Measurements from ENCODE around the gene CDC6.

Gene CDC6

GRCh38 chr17:40265337-40265736 lies 22.3 kb upstream of the CDC6 start:
- Histone ChIP-seq H2AK5ac (ENCODE audit: low read length, severe bottlenecking) (no peak overlapping the region), H4K91ac (ENCODE audit: low read length) (no peak overlapping the region), H4K8ac (ENCODE audit: low read length) (no peak overlapping the region), H3K9me3 (ENCODE audit: control insufficient read depth, low read length) (no peaks in the 10 kb centered on the region), H3K79me1 (replicated peaks; ENCODE audit: low read length, poor library complexity, severe bottlenecking) (peaks cover 42% of the 10 kb centered on the region), H3K4me2 (ENCODE audit: low read length, poor library complexity, severe bottlenecking) (no peak overlapping the region), H3K27ac (ENCODE audit: low read length, poor library complexity, severe bottlenecking) (no peak overlapping the region), H3K18ac (ENCODE audit: low read depth in 1 of 2, low read length in 2 of 2) (no peak overlapping the region), H3K36me3 (ENCODE audit: control insufficient read depth in 1 of 2, insufficient read depth in 2 of 2, low read depth in 1 of 2, low read length in 2 of 2) (peaks cover 51 to 77% of the 10 kb centered on the region in 2 experiments), H3K14ac (ENCODE audit: low read length in 2 of 2) (no peak overlapping the region), H2BK5ac (ENCODE audit: low read depth, low read length, poor library complexity, severe bottlenecking) (no peak overlapping the region), H2BK120ac (ENCODE audit: low read depth, low read length) (no peak overlapping the region), H3K23ac (ENCODE audit: low read length in 2 of 2) (no peak overlapping the region), H2BK12ac (ENCODE audit: low read length in 2 of 2) (no peak overlapping the region), H2AFZ (ENCODE audit: low read depth, low read length) (no peak overlapping the region), H3K4me1 (ENCODE audit: control insufficient read depth, insufficient read depth, low read depth, low read length) (peaks cover 1% of the 10 kb centered on the region), H3K4me3 (ENCODE audit: insufficient read depth in 1 of 2, low read depth in 1 of 2, low read length in 2 of 2) (no peak overlapping the region), H3K27me3 (ENCODE audit: control insufficient read depth in 1 of 2, insufficient read depth in 1 of 2, low read length in 2 of 2) (no peaks in the 10 kb centered on the region), H3K9ac (ENCODE audit: low read length) (no peak overlapping the region), H2BK15ac (ENCODE audit: low read depth, poor library complexity, severe bottlenecking) (no peak overlapping the region), H3K4ac (ENCODE audit: low read depth in 1 of 2, low read length in 2 of 2) (no peak overlapping the region)
- 98% methylated on average over 5 of the region's 5 CpGs for WGBS
- DNase-seq, result no peak

- no peak overlapping the region for H3K18ac ChIP-seq (ENCODE audit: low read depth in 1 of 2, low read length in 2 of 2)
- no peak overlapping the region for H3K23ac ChIP-seq (ENCODE audit: low read length in 2 of 2)
- H4K91ac ChIP-seq (ENCODE audit: low read length), result no peak overlapping the region
- H3K9ac ChIP-seq (ENCODE audit: low read length), result no peak overlapping the region
- H4K8ac ChIP-seq (ENCODE audit: low read length), result no peak overlapping the region
- no peak overlapping the region for H3K14ac ChIP-seq (ENCODE audit: low read length in 2 of 2)
- H2AK5ac ChIP-seq (ENCODE audit: low read length, severe bottlenecking), result no peak overlapping the region
- peaks cover 45 to 79% of the 10 kb centered on the region in 2 experiments for H3K36me3 ChIP-seq (ENCODE audit: control insufficient read depth in 1 of 2, insufficient read depth in 2 of 2, low read depth in 1 of 2, low read length in 2 of 2)
- DNase-seq, result no peak
- H2BK120ac ChIP-seq (ENCODE audit: low read depth, low read length), result no peak overlapping the region
- no peak overlapping the region for H2AFZ ChIP-seq (ENCODE audit: low read depth, low read length)
- no peak overlapping the region for H2BK5ac ChIP-seq (ENCODE audit: low read depth, low read length, poor library complexity, severe bottlenecking)
- no peak overlapping the region for H3K4ac ChIP-seq (ENCODE audit: low read depth in 1 of 2, low read length in 2 of 2)
- peaks cover 1% of the 10 kb centered on the region for H3K4me1 ChIP-seq (ENCODE audit: control insufficient read depth, insufficient read depth, low read depth, low read length)
- no peak overlapping the region for H3K27ac ChIP-seq (ENCODE audit: low read length, poor library complexity, severe bottlenecking)
- H3K27me3 ChIP-seq (ENCODE audit: control insufficient read depth in 1 of 2, insufficient read depth in 1 of 2, low read length in 2 of 2), result no peaks in the 10 kb centered on the region
- no peak overlapping the region for H3K4me3 ChIP-seq (ENCODE audit: insufficient read depth in 1 of 2, low read depth in 1 of 2, low read length in 2 of 2)
- H3K4me2 ChIP-seq (ENCODE audit: low read length, poor library complexity, severe bottlenecking), result no peak overlapping the region
- peaks cover 39% of the 10 kb centered on the region for H3K79me1 ChIP-seq (replicated peaks; ENCODE audit: low read length, poor library complexity, severe bottlenecking)
- no peaks in the 10 kb centered on the region for H3K9me3 ChIP-seq (ENCODE audit: control insufficient read depth, low read length)
- 97% methylated on average over 6 of the region's 6 CpGs for WGBS
- no peak overlapping the region for H2BK15ac ChIP-seq (ENCODE audit: low read depth, poor library complexity, severe bottlenecking)
- no peak overlapping the region for H2BK12ac ChIP-seq (ENCODE audit: low read length in 2 of 2)
Measured at GRCh38 chr17:40266882-40267281, 20.8 kb upstream of the CDC6 start.

- no peak overlapping the region for H3K4me3 ChIP-seq (ENCODE audit: insufficient read depth in 1 of 2, low read depth in 1 of 2, low read length in 2 of 2)
- H2BK120ac ChIP-seq (ENCODE audit: low read depth, low read length), result no peak overlapping the region
- H3K27me3 ChIP-seq (ENCODE audit: control insufficient read depth in 1 of 2, insufficient read depth in 1 of 2, low read length in 2 of 2), result no peaks in the 10 kb centered on the region
- no peak overlapping the region for H4K8ac ChIP-seq (ENCODE audit: low read length)
- H4K91ac ChIP-seq (ENCODE audit: low read length), result no peak overlapping the region
- no peak overlapping the region for H2AK5ac ChIP-seq (ENCODE audit: low read length, severe bottlenecking)
- H3K4ac ChIP-seq (ENCODE audit: low read depth in 1 of 2, low read length in 2 of 2), result no peak overlapping the region
- no peak overlapping the region for H3K18ac ChIP-seq (ENCODE audit: low read depth in 1 of 2, low read length in 2 of 2)
- H3K27ac ChIP-seq (ENCODE audit: low read length, poor library complexity, severe bottlenecking), result no peak overlapping the region
- no peak overlapping the region for H3K4me2 ChIP-seq (ENCODE audit: low read length, poor library complexity, severe bottlenecking)
- WGBS, result 100% methylated on average over 2 of the region's 2 CpGs
- no peak overlapping the region for H2BK15ac ChIP-seq (ENCODE audit: low read depth, poor library complexity, severe bottlenecking)
- no peak overlapping the region for H3K14ac ChIP-seq (ENCODE audit: low read length in 2 of 2)
- H3K36me3 ChIP-seq (ENCODE audit: control insufficient read depth in 1 of 2, insufficient read depth in 2 of 2, low read depth in 1 of 2, low read length in 2 of 2), result peaks cover 42 to 75% of the 10 kb centered on the region in 2 experiments
- peaks cover 35% of the 10 kb centered on the region for H3K79me1 ChIP-seq (replicated peaks; ENCODE audit: low read length, poor library complexity, severe bottlenecking)
- DNase-seq, result no peak
- H3K9me3 ChIP-seq (ENCODE audit: control insufficient read depth, low read length), result no peaks in the 10 kb centered on the region
- H3K23ac ChIP-seq (ENCODE audit: low read length in 2 of 2), result no peak overlapping the region
- no peak overlapping the region for H2AFZ ChIP-seq (ENCODE audit: low read depth, low read length)
- no peak overlapping the region for H3K9ac ChIP-seq (ENCODE audit: low read length)
- H2BK12ac ChIP-seq (ENCODE audit: low read length in 2 of 2), result no peak overlapping the region
- peaks cover 1% of the 10 kb centered on the region for H3K4me1 ChIP-seq (ENCODE audit: control insufficient read depth, insufficient read depth, low read depth, low read length)
- H2BK5ac ChIP-seq (ENCODE audit: low read depth, low read length, poor library complexity, severe bottlenecking), result no peak overlapping the region
Measured at GRCh38 chr17:40268141-40268712, 19.5 kb upstream of the CDC6 start.

GRCh38 chr17:40278414-40278813 lies 9.3 kb upstream of the CDC6 start:
- H4K91ac ChIP-seq (ENCODE audit: low read length), result no peak overlapping the region
- H3K4me3 ChIP-seq (ENCODE audit: insufficient read depth in 1 of 2, low read depth in 1 of 2, low read length in 2 of 2), result no peak overlapping the region
- H3K9me3 ChIP-seq (ENCODE audit: control insufficient read depth, low read length), result no peaks in the 10 kb centered on the region
- no peak overlapping the region for H2AFZ ChIP-seq (ENCODE audit: low read depth, low read length)
- H3K27ac ChIP-seq (ENCODE audit: low read length, poor library complexity, severe bottlenecking), result no peak overlapping the region
- no peak overlapping the region for H2BK15ac ChIP-seq (ENCODE audit: low read depth, poor library complexity, severe bottlenecking)
- no peak overlapping the region for H2BK5ac ChIP-seq (ENCODE audit: low read depth, low read length, poor library complexity, severe bottlenecking)
- no peak for DNase-seq
- H3K36me3 ChIP-seq (ENCODE audit: control insufficient read depth in 1 of 2, insufficient read depth in 2 of 2, low read depth in 1 of 2, low read length in 2 of 2), result peaks cover 46 to 83% of the 10 kb centered on the region in 2 experiments
- H2BK120ac ChIP-seq (ENCODE audit: low read depth, low read length), result no peak overlapping the region
- H3K18ac ChIP-seq (ENCODE audit: low read depth in 1 of 2, low read length in 2 of 2), result no peak overlapping the region
- no peak overlapping the region for H4K8ac ChIP-seq (ENCODE audit: low read length)
- H3K9ac ChIP-seq (ENCODE audit: low read length), result no peak overlapping the region
- H3K27me3 ChIP-seq (ENCODE audit: control insufficient read depth in 1 of 2, insufficient read depth in 1 of 2, low read length in 2 of 2), result no peaks in the 10 kb centered on the region
- H3K23ac ChIP-seq (ENCODE audit: low read length in 2 of 2), result no peak overlapping the region
- no peak overlapping the region for H3K14ac ChIP-seq (ENCODE audit: low read length in 2 of 2)
- H3K4me1 ChIP-seq (ENCODE audit: control insufficient read depth, insufficient read depth, low read depth, low read length), result peaks cover 2% of the 10 kb centered on the region
- no peak overlapping the region for H3K4ac ChIP-seq (ENCODE audit: low read depth in 1 of 2, low read length in 2 of 2)
- no peak overlapping the region for H2BK12ac ChIP-seq (ENCODE audit: low read length in 2 of 2)
- no peak overlapping the region for H2AK5ac ChIP-seq (ENCODE audit: low read length, severe bottlenecking)
- 100% methylated on average over 1 of the region's 1 CpG for WGBS
- H3K79me1 ChIP-seq (replicated peaks; ENCODE audit: low read length, poor library complexity, severe bottlenecking), result peaks cover 8% of the 10 kb centered on the region
- H3K4me2 ChIP-seq (ENCODE audit: low read length, poor library complexity, severe bottlenecking), result no peak overlapping the region

Measured in mesenchymal stem cell (in vitro differentiated cells and primary cell).